RPMI7951 (cell line): ENCODE results near the gene MLLT10. TPM values are rescaled to one million over a fixed set of nuclear protein-coding genes. Genes with fewer than 3 reads are reported as not detected.
"Not testable (repeated sequence)": the region's sequence is repeated elsewhere in the genome, so short reads cannot be mapped to it uniquely, and the experiment has no call there.

Source experiments
- DNase-seq: peaks from one replicate; pipeline ENCODE4 v3.0.0-alpha.2; 2012; ENCODE audit warnings: low read depth
- total RNA-seq: library from RNA; depleted of rRNA; stranded (reverse); fragments of >200 nt; shearing (Covaris generic); gene quantifications from 2 replicates; pipeline ENCODE4 v1.2.3, GENCODE V29; 2014

The MLLT10 gene
- total RNA-seq, 1 experiment from 2014 or later, result 42.1 TPM

DNA sequence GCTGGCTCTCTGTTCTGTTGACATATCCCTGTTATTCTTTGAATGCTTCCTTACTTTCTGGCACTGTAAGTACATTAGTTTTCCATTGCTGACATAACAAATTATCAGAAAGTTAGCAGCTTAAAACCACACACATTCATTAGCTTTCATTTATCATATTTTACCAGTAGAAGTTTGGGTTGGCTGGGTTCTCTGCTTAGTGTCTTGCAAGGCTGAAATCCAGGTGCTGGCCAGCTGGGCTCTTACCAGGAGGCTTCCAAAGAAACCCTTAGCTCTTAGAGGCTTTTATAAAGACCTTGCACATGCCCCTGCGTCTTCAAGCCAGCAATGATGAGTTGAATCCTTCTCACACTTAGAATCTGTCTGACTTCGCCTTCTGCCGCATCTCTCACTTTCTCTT lies 160.6 kb downstream of the MLLT10 start:
- peak; percentile 16 for DNase-seq

DNA sequence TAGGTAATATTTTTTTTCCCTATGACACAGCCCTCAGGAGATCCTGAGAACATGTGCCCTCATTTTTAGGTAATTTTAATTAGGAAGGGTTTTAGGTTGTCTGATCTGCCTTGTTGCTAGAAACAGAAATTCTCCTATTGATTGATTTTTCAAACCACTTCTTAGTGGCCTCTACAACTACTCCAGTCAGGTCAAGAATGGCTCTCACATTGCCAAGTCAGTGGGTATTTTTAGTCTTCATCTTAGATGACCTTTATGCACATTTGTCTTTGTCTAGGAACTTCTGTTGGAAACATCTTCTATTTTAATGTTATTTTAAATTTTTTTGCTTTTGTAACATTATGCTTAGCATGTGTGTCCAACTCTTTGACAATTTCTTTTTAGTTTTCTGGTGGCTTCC lies 162.3 kb downstream of the MLLT10 start:
- no peak for DNase-seq

DNA sequence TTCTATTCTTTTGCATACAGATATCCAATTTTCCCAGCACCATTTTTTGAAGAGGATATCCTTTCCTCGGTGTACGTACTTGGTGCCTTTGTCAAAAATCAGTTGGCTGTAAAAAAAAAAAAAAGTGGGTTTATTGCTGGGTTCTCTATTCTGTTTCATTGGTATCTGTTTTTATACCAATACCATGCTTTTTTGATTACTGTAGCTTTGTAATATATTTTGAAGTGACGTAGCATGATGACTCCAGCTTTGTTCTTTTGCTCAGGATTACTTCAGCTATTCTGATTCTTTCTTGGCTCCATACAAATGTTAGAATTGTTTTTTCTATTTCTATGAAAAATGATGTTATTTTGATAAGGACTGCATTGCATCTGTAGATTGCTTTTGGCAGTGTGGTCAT lies 165.5 kb downstream of the MLLT10 start:
- DNase-seq, result no peak

DNA sequence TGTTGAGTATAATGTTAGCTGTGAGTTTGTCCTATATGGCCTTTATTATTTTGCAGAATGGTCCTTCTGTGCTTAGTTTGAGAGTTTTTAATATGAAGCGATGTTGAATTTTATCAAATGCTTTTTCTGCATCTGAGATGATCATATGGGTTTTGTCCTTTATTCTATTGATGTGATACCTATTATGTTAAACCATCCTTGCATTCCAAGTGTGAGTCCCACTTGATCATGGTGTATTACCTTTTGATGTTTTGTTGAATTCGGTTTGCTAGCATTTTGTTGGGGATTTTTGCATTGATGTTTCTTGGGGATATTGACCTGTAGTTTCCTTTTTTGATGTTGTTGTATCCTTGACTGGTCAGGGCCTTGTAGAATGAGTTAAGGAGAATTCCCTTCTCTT lies 166.4 kb downstream of the MLLT10 start:
- DNase-seq, result no peak

DNA sequence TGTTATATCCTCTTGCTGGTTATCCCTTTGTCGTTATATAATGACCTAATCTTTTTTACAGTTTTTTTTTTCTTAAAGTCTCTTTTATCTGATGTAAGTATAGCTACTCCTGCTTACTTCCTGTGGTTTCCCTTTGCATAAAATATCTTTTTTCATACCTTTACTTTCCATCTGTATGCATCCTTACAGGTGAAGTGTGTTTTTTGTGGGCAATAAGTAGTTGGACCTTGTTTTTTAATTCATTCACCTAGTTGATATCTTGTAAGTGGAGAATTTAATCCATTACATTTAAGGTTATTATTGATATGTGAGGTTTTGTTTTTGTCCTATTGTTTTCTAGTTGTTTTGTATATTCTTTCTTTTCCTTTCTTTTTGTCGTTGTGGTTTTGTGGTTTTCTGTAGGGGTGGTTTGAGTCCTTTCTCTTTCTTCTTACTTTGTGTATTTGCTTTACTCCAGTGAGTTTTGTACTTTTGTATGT lies 168.6 kb downstream of the MLLT10 start:
- DNase-seq, result no peak

DNA sequence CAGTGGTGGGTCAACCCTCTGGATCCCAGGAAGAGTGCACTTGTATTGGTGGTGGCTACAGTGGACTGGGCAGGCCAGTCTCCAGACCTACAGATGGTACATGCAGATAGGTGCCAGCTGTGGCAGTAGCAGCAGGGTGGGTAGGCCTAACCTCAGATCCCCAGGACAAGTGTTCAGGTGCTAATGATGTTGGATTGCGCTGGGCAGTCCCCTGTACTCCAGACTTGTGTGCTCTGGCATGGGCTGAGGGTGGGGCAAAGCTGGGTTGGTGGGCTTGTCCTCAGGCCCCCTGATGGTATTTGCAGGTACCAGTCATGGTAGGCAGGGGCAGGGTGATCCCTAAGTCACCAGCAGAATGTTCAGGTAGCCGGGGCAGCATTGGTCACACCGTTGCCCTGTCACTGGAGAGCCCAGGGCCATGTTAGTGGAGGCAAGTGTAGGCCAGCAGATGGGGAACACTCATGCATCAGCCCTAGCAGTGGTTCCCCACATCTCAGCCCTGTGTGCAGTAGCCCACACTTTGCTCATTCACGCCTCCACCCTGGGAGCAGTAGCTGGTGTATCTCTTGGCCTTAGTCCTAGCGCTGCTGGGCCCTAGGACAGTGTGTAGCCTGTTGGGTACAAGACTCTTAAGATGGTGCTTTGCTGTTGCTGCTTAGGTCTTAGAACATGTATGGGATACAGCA lies 171.3 kb downstream of the MLLT10 start:
- DNase-seq, result no peak

DNA sequence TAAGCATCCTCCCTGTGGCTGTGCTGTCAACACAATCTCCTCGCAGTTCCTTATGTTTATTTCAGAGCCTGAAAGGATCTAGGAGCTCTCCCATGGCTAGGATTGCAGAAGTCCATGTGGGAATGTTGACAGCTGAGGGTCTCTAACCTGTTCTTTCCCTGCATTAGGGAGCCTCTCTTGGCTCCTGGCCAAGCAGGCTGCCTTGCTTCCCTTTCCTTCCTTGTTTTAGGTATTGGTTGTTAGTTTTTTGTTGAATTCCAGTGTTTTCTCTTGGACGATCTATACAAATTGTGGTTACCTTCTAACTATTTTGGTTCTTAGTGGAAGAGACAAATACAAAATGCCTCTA lies 171.8 kb downstream of the MLLT10 start:
- no peak for DNase-seq

DNA sequence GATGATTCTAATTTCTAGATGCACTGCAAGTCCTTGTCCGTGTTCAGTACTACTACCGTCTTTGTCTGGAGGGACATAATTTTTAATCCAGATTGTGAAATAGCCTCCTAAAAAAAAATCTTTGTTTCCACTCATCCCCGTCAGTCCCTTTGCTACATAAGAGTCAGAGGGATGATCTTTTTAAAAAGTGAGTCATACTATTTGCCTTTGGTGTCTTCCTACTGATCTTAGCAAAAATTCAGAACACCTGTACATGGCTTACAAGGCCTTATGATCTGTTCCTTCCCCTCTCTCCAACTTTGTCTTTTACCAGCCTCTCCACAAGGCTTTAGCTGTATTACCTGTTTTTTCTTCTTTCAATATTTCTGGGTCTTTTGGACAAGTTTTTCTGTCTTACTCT lies 173.5 kb downstream of the MLLT10 start:
- no peak for DNase-seq

DNA sequence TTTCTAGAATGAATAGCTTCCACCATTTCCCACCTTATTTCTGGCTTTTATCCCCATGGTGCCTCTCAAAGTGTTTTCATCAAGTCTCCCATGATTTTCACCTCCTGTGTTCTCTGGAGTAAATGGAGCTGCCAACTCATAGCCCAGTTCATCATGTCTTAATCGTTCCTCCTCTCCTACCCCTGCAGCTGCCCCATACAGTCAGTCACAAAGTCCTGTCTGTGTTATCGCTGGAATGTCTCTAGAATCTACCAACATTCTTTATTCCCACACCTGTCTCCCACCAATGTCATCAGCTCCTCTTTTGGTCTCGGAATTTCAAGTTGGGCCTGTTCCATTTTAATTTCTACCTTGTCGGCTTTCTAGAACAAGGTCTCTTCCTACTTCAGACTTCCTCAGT lies 178.9 kb downstream of the MLLT10 start:
- DNase-seq, result no peak

DNA sequence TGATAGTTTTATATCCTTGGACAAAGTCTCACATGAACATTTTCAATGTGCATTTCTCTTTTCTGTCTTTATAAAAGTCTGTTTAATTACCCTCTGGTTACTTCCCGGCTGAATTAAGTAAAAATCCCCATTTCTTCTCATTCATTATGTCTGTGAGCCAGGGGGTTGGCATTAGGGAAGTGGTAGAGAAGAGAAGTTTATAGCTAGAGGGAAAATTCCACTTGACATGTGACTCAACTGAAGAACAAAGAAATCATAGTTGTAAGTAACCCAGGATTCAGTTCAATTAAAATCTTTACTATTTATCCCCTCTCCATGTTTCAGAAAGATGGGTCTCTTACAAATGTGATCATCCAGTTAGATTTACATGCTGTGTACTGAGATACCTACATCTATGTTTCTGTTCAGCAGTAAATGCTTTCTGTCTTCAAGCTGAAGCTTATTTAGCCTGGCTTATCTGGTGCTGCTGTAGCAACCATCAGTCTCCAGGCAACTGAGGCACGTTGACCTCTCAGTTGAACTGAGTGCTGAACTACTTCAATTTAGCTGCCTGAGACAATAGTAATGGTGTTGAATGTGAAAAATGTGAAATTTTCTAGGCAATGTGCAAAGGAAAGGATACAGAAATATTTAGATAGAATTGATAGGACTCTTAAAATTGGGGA lies 181.6 kb downstream of the MLLT10 start:
- peak; percentile 86 for DNase-seq

DNA sequence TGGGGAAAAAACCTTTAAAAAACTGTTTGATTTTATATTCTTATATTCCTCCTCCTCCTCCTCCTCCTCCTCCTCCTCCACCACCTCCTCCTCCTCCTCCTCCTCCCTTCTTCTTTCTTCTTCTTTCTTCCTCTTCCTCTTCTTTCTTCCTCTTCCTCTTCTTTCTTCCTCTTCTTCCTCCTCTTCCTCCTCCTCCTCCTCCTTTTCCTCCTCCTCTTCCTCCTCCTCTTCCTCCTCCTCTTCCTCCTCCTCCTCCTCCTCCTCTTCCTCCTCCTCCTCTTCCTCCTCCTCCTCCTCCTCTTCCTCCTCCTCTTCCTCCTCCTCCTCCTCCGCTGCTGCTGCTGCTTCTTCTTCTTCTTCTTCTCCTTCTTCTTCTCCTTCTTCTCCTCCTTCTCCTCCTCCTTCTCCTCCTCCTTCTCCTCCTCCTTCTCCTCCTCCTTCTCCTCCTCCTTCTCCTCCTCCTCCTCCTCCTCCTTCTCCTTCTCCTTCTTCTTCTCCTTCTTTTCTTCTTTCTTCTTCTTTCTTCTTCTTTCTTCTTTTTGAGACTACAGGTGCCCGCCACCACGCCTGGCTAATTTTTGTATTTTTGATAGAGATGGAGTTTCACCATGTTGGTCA lies 183.5 kb downstream of the MLLT10 start:
- DNase-seq, result not testable (repeated sequence)

DNA sequence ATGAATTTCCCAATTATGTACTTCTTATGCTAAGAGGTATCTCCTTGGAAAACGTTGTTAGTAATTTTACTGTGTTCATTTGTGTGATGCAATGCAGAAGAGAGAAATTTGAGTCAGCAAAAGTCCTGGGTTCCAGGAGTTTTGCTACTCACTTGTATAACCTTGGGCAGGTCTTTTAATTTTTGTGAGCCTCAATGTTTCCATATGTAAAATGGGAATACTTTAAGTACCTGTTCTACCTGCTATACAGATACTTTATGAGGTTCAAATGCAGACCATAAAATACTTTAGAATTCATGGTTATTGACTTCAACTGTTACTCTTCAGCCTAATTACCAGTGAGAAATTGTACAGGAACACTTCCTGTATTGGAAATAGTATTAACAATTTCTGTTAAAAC lies 185.5 kb downstream of the MLLT10 start:
- no peak for DNase-seq

DNA sequence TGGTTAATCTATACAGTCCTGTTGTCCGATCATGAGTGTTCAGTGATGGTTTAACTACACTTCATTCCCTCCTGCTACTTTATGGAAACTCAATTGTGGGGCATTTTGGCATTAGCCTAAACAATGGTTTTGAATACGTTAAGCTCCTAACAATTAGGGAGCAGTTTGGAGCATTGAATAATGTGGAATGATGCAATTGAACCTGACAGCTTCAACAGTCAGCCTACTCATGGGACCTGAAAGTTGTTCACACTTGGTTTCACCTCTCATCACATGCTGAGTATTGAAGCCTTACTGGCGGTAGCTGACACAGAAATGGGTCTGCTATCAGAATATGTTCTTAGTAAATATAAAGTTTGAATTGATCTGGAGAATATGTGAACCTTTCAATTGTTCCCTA lies 186.1 kb downstream of the MLLT10 start:
- no peak for DNase-seq

DNA sequence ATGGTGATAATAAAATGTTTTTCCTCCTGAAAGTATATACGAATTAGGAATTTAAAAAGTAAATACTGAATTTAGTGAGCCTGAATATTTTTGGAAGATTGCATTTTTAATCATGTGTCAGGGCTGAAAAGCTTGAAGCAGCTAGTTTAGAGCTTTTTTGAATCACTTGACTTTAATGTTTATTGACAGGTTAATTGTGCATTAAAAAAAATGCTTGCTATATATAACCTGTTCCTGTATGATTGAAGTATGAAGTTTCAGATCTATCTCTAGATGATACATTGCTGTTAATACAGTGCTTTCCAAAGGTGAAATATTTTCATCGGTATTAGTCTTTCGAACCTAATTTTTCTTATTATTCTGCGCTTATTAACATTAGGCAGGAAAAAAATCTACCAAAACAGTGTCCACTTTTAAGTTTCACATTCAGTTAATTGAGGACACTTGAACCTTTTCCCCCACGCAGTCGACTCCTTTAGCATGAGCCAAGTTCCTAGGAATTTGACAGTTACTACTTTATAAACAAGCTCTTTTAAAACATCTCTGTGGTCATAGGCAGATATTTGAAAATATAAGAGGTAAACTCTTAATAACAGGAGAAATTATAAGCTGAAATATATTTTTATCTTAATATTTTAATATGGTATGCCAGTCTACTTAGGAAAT lies 187.1 kb downstream of the MLLT10 start:
- no peak for DNase-seq

DNA sequence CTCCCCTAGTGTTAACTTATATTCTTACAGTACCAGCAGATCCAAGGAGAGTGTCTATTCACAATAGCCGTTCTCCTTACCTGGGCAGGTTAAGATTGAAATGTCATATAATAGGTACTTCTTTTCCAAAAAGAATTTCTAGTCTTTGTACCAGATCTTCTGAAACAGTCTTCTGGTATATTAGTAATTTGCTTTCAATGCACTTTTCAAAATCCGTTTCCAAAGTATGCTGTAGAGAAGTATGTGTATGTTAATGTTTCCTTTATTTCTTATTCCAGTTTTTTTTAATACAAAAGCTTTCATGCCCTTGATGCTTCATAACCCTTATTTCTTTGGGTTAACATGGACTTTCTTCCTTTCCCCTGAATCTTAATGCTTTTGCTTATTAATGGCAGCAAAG lies 188.2 kb downstream of the MLLT10 start:
- DNase-seq, result no peak

DNA sequence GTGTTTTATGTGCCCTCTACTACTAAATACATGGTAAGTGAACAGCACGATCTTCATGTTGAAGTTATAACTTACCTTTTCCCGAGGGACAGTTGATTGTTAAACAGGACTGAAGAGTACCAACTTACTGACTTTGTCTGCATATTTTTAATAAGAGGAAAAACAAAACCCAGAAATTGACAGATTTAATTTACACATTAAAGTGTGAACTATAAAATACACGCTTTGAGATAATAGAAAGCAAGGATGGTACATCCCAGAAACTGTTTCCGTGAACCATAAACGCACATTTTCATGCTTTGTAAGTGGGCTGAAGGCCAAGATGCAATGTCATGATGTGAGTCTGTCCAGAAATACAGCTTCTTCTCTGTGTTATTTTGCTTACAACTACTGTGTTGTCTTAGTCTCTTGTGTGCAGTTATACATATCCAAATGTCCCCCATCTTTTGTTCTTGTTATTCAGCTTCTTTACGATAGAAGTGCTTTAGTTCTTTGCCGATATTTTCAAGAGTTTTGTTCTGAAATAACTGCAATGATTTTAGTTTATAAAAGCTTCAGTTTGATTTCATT lies 190.1 kb downstream of the MLLT10 start:
- DNase-seq, result peak; percentile 52

DNA sequence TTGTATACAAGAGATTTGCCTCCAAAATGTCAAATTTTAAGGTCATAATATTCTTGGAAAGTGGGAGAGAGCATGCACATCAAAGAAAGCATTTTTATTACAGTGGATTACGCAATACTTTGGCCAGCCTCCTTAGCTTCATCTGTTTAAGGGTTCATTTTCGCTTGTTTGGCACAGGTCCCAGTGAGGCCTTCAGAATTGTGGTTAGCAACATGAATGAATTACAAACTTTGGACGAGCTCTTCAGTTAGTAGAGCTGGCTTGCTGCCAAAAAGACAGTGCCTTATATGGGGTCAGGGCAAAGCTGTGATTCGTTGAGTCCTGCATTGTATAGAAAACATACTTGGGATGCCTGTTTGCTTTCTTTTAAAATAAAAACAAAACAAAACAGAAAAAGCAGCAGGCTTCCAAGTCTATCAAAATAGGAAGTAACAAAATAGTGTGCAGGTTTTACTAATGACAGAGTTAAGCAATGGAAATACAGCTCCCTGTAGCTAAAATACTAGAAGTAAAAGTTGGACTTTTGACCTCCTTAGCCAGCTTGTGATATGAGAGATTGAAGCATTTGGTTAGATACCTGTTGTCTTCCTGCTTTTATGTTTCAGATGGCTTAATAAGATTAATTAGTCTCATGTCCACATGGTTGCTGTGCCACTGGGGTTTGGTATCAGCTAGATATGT lies 190.8 kb downstream of the MLLT10 start:
- peak; percentile 100 for DNase-seq

DNA sequence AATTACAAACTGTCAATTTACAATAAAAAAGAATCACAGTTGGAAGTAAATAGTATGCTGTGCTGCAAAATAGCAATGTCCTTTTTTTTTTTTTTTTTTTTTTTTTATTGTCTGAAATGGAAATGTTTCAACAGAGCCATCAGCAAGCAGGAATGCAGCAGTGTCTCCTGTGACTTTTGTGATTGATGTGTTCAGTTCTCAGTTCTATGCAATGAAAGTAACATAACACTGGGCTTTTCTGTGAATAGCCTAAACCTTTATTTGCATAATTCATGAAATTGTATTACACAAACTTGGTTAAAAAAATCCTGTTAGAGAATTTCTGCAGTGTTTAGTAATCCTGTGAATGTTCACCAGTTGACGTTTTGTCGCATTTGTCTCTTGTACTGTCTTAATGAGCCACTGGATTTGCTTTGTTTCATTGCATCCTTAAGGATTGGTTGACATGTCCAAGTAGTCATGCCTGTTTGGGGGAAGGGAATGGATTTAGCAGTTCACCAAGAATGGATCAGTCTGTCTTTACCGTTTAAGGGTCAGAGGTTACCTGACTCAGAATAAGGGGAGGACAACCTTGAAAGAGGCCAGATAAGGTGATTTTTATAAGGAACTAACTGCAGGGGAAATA lies 192.7 kb downstream of the MLLT10 start:
- DNase-seq, result peak; percentile 21

DNA sequence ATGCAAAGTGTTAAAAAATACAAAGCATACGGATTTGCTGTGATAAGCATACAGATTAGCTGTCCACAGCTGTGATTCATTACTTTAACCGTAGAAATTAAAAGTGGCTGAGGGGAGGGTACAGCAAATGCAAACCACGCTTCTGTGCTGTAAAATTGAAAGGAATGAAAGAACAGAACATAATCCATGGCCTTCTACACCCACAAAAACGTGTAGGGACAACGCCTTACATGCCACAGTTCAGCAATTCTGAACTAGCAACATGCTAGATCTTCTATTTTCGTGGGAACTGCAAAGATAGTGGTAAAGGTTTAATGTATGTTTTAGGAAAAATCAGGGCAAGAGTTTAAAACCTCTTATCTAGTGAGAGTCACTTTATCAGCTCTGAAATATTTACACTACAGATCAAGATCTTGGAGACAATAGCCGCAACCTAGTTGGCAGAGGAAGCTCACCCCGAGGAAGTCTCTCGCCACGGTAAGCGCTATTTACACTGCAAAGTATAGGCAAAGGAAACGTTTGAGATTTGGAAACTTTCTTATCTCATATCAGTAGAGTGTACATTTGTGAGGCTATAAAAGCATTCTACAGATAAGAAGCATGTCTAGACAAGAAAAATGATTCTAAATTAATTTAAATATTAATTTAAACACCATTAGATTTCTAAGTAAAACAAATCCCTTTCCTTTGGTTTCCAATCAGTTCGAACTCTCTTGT lies 193.6 kb downstream of the MLLT10 start:
- DNase-seq, result peak; percentile 57

DNA sequence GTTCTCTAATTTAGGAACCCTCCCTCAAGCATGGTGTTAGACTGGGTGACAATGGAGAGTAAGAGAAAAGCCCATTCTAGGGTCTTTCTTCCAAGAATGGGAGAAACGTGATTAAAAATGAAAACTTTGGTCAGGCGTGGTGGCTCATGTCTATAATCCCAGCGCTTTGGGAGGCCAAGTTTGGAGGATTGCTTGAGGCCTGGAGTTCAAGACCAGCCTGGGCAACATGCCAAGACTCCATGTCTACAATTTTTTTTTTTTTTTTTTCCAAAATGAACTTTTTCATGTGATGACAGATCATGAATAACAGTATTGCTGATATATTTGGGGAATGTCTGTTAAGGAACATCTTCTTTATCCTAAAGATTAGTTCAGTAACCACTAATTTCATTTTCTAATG lies 194.6 kb downstream of the MLLT10 start:
- DNase-seq, result peak; percentile 9
